SK-N-SH treated with all-trans-retinoic acid at 6 μM for 48 hours (cell line): ENCODE data around the gene ZFP90.

ENCODE experiments used
- TCF4 ChIP-seq: fragments of 250-450 bp; sonication (Bioruptor Pico); IDR thresholded peaks from 2 replicates; pipeline ENCODE4 v1.8.0; 2021; ENCODE audit warnings: mild to moderate bottlenecking, moderate library complexity, borderline replicate concordance
- ZFP30 ChIP-seq: fragments of 450-650 bp; formaldehyde crosslinking; IDR thresholded peaks from 2 replicates; pipeline ENCODE4 v1.5.0; 2022; ENCODE audit warnings: mild to moderate bottlenecking, moderate library complexity
- ZNF565 ChIP-seq: fragments of 450-650 bp; formaldehyde crosslinking; conservative IDR thresholded peaks from 2 replicates; pipeline ENCODE4 v1.5.0; 2020; ENCODE audit warnings: low read depth, mild to moderate bottlenecking, moderate library complexity
- TF ChIP-seq, protein P1 (sequence below): fragments of 250-450 bp; sonication (Bioruptor Pico); IDR thresholded peaks from 2 replicates; pipeline ENCODE4 v1.8.0; 2020; ENCODE audit warnings: mild to moderate bottlenecking, moderate library complexity, borderline replicate concordance

- TF ChIP-seq TCF4 (CRISPR knock-in tag) (no peak), ZFP30 (CRISPR knock-in tag) (no peak), ZNF565 (CRISPR knock-in tag) (no peak)
- TF ChIP-seq, protein P1, sequence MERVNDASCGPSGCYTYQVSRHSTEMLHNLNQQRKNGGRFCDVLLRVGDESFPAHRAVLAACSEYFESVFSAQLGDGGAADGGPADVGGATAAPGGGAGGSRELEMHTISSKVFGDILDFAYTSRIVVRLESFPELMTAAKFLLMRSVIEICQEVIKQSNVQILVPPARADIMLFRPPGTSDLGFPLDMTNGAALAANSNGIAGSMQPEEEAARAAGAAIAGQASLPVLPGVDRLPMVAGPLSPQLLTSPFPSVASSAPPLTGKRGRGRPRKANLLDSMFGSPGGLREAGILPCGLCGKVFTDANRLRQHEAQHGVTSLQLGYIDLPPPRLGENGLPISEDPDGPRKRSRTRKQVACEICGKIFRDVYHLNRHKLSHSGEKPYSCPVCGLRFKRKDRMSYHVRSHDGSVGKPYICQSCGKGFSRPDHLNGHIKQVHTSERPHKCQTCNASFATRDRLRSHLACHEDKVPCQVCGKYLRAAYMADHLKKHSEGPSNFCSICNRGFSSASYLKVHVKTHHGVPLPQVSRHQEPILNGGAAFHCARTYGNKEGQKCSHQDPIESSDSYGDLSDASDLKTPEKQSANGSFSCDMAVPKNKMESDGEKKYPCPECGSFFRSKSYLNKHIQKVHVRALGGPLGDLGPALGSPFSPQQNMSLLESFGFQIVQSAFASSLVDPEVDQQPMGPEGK (CRISPR knock-in tag) = no peak
Observed at GRCh38 chr16:68526143-68526781, 12.8 kb upstream of the ZFP90 start.
